ENCODE results near the gene MITD1.
"Not testable (repeated sequence)": the region's sequence is repeated elsewhere in the genome, so short reads cannot be mapped to it uniquely, and the experiment has no call there.

The MITD1 gene

DNA sequence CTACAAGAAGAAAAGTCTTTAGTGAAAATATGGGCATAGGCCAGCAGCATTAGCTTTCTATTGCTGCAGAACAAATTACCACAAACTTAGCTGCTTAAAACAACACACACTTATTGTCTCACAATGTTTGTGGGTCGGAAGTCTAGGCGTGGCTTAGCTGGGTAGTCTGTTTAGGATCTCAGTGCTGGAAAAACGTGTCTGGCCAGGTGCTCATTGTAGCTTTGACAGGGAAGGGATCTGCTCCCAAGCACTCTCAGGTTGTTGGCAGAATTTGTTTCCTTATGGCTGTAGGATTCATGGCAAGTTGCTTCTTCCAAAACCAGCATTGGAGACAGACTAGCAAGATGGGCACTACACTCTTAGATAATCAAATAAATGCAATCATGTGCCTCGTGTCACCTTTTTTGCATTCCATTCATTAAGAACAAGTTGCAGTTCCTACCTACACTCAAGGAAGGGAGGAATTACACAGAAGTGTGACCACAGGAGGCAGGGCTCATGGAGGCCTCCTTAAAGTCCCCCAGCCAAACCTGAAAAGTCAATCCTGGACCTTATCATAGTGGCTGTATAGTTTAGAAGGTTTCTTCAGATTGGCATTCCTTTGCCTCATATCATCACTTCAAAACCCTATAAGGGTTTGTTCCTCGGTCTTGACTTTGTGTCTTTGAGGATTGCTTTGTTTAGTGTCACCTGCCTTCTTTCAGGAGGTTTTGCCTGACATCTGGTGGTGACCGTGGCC lies 17.4 kb upstream of the MITD1 start:
- TF ChIP-seq, protein P1, sequence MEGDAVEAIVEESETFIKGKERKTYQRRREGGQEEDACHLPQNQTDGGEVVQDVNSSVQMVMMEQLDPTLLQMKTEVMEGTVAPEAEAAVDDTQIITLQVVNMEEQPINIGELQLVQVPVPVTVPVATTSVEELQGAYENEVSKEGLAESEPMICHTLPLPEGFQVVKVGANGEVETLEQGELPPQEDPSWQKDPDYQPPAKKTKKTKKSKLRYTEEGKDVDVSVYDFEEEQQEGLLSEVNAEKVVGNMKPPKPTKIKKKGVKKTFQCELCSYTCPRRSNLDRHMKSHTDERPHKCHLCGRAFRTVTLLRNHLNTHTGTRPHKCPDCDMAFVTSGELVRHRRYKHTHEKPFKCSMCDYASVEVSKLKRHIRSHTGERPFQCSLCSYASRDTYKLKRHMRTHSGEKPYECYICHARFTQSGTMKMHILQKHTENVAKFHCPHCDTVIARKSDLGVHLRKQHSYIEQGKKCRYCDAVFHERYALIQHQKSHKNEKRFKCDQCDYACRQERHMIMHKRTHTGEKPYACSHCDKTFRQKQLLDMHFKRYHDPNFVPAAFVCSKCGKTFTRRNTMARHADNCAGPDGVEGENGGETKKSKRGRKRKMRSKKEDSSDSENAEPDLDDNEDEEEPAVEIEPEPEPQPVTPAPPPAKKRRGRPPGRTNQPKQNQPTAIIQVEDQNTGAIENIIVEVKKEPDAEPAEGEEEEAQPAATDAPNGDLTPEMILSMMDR (IDR thresholded peaks at IDR 0.05; ENCODE audit: low read depth, low read length), result no peak
- no peak for DNase-seq (ENCODE audit: low read depth in 2 of 2)
- H3K4me3 ChIP-seq (replicated peaks in 1 of 2; ENCODE audit: low read depth in 2 of 2, low read length in 2 of 2), result no peak overlapping the region

DNA sequence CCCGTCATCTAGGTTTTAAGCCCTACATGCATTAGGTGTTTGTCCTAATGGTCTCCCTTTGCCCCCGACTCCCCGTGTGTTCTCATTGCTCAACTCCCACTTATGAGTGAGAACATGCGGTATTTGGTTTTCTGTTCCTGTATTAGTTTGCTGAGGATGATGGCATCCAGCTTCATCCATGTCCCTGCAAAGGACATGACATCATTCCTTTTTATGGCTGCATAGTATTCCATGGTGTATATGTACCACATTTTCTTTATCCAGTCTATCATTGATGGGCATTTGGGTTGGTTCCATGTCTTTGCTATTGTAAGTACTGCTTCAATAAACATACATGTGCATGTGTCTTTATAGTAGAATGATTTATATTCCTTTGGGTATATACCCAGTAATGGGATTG lies 11.5 kb upstream of the MITD1 start:
- not testable (repeated sequence) for H3K4me3 ChIP-seq (replicated peaks in 1 of 2; ENCODE audit: low read depth in 2 of 2, low read length in 2 of 2); DNase-seq (ENCODE audit: low read depth in 2 of 2)

DNA sequence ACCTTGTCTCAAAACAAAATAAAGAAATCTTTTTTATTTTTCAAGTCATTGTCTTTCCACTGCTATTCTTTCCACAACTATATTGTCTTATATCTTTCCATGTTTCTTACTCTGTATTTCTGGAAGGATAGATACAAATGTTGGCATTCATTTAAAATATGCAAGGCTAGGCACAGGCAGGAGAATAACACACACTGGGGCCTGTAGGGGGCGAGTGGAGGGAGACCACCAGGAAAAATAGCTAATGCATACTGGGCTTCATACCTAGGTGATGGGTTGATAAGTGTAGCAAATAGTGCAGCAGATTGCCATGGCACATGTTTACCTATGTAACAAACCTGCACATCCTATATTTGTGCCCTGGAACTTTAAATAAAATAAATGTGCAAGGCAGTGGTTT lies 9.7 kb upstream of the MITD1 start:
- H3K4me3 ChIP-seq (replicated peaks in 1 of 2; ENCODE audit: low read depth in 2 of 2, low read length in 2 of 2), result no peak overlapping the region
- TF ChIP-seq, protein P1 (IDR thresholded peaks at IDR 0.05; ENCODE audit: low read depth, low read length), result no peak
- DNase-seq (ENCODE audit: low read depth in 2 of 2), result no peak

DNA sequence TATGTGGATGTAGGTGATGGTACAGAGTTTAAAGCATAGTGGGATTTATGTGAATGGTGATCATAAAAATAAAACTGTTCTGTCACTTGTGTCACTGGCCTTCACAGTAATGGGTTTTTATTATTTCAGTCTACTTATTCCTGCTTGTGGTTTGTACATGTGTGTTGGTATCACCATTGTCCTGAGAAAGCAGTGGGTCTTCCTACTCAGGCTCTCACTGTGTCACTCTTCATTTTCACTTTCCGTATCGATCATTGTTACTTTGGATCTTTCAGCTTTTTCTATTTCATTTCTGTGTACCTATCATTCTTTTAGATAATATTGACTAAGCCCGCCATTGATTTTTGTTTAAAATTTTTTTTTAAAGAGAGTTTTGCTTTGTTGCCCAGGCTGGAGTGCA lies 7.5 kb upstream of the MITD1 start:
- DNase-seq (ENCODE audit: low read depth in 2 of 2), result no peak
- TF ChIP-seq, protein P1 (IDR thresholded peaks at IDR 0.05; ENCODE audit: low read depth, low read length), result no peak
- H3K4me3 ChIP-seq (replicated peaks in 1 of 2; ENCODE audit: low read depth in 2 of 2, low read length in 2 of 2), result no peak overlapping the region

DNA sequence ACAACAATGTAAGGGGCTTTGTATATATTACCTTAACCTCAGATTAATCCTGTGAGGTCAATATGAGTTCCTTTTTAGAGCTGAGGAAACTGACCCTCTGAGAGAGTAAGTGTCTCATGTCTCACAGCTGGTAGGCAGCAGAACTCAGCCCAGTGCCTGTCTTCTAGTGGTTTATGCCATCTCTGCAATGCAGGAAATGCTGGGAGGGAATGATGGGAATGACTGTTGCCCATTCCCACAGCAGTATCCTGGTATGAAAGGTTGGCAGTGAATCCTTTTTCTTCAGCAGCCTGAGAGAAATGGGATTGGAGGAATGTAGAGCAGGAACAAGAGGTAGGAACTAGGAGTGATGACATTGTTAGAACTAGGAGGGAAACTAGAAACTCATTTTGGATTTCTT lies 6.2 kb upstream of the MITD1 start:
- H3K4me3 ChIP-seq (replicated peaks in 1 of 2; ENCODE audit: low read depth in 2 of 2, low read length in 2 of 2), result no peak overlapping the region
- TF ChIP-seq, protein P1 (IDR thresholded peaks at IDR 0.05; ENCODE audit: low read depth, low read length), result no peak
- no peak for DNase-seq (ENCODE audit: low read depth in 2 of 2)

DNA sequence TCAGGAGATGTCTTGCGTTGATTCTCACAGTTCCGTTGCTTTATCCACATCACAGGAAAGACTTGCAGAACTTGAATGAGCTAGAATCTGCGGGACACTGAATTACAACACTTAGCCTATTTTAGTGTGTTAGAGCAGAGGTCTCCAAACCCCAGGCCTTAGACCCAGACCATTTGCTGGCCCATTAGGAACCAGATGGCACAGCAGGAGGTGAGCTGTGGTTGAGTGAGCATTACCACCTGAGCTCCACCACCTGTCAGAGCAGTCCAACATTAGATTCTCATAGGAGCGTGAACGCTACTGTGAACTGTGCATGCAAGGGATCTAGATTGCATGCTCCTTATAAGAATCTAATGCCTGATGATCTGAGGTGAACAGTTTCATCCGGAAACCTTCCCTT lies 4.0 kb upstream of the MITD1 start:
- H3K4me3 ChIP-seq (replicated peaks in 1 of 2; ENCODE audit: low read depth in 2 of 2, low read length in 2 of 2), result no peak overlapping the region
- no peak for DNase-seq (ENCODE audit: low read depth in 2 of 2)
- TF ChIP-seq, protein P1 (IDR thresholded peaks at IDR 0.05; ENCODE audit: low read depth, low read length), result no peak

DNA sequence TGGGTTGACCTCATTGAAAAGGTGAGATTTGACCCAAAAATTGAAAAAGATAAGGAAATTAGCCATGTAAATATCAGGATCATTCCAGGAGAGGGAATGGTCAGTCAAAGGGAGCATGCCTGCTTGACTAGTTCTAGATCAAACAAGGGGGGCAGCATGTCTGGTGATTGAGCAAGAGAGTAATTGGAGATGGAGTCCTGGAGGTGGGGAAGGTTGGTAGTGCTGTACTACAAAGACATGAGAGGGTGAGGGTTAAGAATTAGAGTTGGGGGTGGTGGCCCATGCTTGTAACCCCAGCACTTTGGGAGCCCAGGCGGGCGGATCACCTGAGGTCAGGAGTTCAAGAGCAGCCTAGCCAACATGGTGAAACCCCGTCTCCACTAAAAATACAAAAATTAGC lies 2.2 kb upstream of the MITD1 start:
- no peak for DNase-seq (ENCODE audit: low read depth in 2 of 2)
- no peak overlapping the region for H3K4me3 ChIP-seq (replicated peaks in 1 of 2; ENCODE audit: low read depth in 2 of 2, low read length in 2 of 2)
- TF ChIP-seq, protein P1 (IDR thresholded peaks at IDR 0.05; ENCODE audit: low read depth, low read length), result no peak
